HG02938 (cell line): ENCODE measurements around the gene SLA2.
"Not testable (repeated sequence)": the region's sequence is repeated elsewhere in the genome, so short reads cannot be mapped to it uniquely, and the experiment has no call there.

ENCODE experiments used
- ATAC-seq: cut with Tn5 transposase; IDR thresholded peaks from one replicate; pipeline ENCODE4 v1.9.1; 2021; ENCODE audit warnings: mild to moderate bottlenecking, moderate library complexity; ENCODE audit not compliant: unreplicated experiment

Gene SLA2, protein sequence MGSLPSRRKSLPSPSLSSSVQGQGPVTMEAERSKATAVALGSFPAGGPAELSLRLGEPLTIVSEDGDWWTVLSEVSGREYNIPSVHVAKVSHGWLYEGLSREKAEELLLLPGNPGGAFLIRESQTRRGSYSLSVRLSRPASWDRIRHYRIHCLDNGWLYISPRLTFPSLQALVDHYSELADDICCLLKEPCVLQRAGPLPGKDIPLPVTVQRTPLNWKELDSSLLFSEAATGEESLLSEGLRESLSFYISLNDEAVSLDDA

DNA sequence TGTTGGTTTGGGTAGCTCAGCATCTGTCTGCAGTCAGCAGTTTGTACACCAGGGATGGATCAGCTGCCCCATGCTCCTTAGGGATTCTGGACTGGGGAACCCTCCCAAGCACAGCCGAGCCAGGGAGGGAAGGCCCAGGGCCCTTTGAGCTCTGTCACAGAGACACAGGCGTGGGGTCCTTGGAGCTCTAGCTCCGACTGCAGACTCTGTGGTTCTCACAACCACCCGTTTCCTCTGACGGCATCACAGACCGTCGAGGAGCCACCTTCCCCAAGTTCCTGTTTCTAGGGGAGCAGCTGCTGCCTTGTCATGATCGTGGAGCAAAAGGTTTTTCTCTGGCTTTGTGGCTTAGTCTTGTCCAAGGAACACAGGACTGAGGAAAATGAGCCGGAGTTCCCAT, at the start of gene SLA2:
SLA2 (minus strand) TSS at position 199 of the 400 bp plus-strand sequence. CDS start 4,861 bp downstream, outside the sequence.
- ATAC-seq: no peak

DNA sequence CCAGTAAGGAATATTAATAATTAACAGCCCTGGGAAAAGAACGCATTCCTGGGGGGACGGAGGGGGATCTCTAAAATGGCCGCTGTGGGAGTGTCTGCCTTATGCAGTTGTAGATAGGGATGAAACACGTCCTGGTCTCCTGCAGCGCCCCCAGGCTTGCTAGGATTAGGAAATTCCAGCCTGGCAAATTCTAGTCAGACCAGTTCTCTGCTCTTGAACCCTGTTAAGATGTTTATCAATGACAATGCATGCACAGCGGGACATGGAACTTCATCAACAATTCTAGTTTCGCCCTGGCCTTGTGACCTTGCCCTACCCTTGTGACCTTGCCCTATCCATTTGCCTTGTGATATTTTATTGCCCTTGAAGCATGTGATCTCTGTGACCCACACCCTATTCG, 49.5 kb upstream of the SLA2 start:
- ATAC-seq: not testable (repeated sequence)

DNA sequence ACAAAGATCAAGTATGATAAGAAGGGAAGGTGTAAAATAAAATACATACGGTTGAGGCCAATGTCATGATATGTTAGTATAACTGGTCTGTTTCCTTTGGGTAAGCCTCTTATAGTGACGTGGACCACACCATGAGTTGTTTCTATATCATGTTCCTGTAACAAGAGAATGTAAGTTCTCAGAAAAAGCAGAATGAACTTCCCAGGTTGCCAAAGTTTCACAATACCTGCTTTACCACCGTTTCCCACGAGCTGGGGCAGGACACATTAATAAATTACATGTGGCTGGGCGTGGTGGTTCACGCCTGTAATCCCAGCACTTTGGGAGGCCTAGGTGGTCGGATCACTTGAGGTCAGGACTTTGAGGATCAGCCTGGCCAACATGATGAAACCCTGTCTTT, 42.6 kb upstream of the SLA2 start:
- ATAC-seq: no peak

DNA sequence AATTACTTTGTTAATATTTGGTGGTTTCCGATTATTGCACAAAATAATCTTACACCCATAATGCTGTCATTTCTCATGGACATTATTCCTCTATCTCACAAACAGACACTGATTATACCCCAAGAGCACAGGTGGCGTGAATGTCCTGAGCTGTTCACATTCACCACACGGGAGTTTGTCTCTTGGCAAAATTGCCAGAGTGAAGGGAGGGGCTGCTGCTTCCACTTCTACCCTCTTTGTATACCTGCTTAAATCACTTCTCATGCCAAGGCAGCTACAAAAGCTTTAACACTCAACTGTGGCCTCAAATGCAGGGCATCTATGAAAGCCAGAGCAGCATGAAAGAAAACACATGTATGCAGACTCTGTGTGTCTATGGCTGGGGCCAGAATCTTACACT, 41.9 kb upstream of the SLA2 start:
- ATAC-seq: no peak

DNA sequence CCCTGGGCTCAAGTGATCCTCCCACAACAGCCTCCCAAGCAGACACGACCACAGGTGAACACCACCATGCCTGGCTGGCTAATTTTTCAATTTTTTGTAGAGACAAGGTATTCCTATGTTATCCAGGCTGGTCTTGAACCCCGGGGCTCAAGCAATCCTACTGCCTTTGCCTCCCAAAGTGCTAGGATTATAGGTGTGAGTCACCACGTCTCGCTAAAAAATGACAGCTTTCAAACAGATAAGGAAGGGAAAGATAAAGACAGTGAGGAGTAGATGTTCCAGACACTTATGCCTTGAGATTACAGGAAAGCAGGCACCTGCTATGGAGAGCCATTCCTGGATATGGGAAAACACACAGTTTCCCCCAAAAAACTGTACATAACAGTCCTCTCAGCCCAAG, 40.9 kb upstream of the SLA2 start:
- ATAC-seq: no peak

DNA sequence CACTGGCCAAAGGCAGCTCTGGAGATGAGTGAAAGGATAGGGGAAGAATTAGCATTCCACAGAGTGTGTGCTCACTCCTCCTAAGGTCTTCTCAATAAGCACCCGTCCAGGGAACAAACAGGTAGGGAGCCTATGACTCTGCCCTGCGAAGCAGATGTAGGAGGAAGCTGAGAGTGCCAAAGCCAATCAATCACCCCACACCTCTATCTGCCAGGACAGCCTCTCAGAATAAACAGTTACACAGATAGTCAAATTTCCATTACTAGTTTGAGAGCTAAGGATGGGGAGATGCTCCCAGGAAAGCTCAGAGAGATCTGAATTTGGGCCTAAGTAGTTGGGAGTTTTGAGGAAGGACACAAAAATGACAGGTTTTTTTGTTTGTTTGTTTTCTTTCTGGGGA, 40.5 kb upstream of the SLA2 start:
- ATAC-seq: no peak

DNA sequence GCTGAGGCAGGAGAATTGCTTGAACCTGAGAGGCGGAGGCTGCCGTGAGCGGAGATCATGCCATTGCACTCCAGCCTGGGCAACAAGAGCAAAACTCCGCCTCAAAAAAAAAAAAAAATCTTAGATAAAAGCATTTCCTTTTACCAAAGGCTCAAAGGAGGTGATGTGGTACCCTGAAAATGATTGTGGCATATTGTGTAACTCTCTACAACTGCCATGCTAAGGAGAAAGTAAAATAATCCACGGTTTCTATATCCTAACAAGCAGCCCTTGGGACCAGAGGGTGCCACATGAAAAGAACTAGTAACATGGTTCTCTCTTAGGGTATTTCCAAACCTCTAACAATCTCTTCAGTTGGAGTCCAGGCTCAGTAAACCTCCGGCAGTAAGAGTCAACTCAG, 38.8 kb upstream of the SLA2 start:
- no peak for ATAC-seq

DNA sequence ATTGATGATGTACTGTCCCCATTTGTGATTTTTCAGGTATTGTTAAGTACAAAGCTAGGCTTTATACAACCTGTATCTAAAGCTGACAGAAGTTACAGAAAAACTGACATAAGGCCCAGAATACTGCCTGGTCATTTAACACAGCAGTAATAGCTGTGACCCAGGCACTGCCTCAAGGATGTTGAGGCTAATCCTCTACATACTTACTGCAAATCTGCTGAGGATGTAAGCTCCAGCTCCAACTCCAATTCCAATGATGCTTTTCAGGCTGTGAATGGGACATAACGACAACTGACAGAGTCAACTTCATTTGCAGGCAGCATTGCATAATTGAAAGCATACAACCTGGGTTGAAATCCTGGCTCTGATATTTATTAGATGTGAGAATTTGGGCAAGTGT, 36.3 kb upstream of the SLA2 start:
- no peak for ATAC-seq

DNA sequence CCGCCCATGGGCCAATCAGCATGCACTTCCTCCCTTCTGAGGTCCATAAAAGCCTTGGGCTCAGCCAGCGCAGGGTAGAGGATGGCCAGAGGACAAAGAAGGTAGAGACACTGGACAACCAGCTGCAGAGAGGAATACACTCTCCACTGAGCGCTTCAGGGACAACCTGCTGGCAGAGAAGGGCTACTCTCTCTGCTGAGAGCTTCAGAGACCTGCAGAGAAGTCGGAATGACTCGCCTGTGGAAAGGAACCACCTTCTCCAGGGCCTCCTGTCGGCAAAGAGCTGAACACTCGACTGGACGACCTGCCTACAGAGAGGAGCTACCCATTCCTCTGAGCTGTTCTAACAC, 31.4 kb upstream of the SLA2 start:
- ATAC-seq: no peak

DNA sequence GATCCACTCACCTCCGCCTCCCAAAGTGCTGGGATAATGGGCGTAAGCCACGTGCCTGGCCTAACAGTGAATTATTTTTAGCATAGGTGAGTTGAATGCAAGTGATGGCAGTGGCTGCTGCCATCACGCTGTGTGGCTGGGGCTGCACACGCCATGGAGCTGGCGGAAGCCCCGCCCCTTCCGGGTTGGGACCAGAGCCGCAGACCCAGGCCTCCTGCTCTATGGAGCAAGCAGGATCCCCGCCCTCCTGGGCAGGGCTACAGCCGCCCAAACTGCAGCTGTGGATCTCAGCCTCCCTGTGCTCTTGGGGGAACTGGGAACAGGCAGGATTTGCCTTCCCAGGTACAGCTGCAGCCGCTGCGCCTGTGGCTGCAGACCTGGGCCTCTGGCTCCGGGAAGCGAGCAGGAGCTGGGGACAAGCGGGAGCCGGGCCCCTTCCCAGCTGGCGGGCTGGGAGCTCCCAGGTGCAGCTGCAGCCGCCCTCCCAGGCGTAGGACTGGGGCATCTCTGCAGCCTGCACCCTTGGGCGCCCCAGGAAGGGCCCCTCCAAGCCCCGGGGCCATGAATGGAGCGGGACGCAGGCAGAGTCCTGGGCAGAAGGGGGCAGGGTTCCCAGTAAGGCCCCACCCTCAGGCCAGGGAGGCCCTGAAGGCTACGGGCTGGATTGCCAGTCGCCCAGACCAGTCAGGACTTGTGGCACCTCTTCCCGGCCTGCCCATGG, 30.9 kb upstream of the SLA2 start:
- ATAC-seq: no peak

DNA sequence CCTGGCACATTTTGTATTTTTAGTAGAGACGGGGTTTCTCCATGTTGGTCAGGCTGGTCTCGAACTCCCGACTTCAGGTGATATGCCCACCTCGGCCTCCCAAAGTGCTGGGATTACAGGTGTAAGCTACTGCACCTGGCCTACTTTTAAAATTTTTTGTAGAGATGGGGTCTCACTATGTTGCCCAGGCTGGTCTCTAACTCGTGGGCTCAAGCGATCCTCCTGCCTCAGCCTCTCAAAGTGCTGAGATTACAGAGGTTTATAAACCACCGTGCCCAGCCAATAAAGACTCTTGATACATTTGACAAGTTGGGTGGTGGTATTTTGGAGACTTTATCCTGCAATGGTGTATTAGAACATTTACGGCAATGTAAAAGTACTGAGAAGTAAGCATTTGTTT, 29.5 kb upstream of the SLA2 start:
- ATAC-seq: not testable (repeated sequence)

DNA sequence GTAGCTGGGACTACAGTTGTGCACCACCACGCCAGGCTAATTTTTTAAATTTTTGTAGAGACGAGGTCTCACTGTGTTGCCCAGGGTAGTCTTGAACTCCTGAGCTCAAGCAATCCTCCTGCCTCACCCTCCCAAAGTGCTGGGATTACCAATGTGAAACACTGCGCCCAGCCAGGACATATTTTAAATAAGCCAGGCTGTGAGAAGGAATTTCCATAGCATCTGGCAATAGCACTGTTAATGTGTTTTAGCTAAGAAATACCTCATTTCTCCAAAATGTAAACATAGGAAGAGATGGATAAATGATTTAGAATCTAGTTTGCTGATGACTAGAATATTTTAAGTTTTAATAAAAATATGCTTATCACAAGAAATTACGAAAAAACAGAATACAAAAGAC, 27.0 kb upstream of the SLA2 start:
- no peak for ATAC-seq

DNA sequence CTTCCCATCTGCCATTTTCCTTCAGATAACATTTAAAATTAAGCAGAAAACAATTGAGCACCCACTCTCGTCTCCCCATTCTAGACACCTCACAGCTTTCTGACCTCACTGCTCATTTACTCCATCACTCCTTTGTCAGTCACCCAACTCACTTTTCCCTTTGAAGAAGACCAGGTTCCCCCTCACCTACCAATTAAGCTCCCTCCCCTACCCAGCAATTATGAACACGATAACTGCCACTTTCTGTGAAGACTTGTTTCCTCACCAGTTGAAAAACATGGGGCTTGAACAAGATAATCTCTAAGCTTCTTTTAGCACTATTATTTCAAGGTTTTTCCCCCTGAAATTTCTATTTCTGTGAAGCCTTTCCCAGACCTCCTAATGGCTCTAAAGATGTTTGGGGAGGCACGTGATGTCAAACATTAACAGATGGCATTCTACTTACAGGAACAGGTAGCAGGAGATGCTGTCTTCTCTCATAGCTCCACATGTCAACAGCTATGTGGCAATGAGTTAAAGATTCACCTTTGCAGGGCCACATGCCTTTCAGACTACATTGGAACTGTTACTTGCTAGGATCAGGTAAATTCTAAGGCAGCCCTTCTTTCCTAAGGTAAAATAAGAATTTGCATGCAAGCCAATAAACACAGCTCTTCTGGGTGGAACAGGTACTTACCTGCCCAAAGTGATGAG, 24.8 kb upstream of the SLA2 start:
- ATAC-seq: no peak

DNA sequence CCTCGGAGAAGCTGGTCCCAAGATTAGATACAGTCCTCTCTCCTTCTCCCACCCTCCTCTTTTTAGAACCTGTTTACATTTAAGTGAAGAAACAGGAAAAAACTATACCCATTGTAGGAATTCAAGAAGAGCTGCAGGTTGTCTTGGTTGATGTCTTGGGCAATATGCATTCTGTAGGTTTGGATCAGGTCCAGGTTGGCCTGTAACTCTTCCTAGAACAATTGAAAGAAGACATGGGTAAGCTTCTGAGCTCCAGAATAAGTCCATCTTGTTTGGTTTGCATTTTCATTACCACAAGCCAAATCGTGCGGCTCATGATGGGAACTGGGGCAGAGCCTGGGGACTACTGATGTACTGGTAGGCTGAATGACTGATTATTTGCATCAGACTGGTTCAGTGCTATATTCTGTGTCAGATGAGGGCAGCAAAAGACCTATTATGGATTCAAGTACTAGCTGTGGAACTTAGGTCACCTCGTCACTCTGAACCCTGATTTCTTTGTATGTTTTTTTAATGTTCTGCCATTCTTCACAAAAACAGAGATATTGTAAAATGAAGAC, 20.3 kb upstream of the SLA2 start:
- no peak for ATAC-seq

DNA sequence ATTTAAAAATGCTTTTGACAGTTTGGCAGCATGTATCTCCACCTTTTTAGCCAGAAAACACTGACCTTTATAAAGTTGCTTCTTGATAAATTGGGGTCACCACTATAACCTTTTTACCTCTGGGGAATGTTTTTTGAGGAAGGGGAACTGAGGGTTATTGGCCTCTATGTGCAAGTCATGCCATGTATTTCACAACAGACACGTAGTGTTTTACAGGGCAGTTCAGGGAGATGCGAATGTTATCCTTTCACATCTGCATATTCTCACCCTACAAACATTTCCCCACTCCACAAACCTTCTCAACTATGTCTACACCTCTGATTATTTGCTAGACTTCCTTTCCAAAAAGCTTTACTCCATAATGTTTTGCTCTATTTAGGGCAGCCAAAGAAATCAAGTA, 17.0 kb upstream of the SLA2 start:
- no peak for ATAC-seq

DNA sequence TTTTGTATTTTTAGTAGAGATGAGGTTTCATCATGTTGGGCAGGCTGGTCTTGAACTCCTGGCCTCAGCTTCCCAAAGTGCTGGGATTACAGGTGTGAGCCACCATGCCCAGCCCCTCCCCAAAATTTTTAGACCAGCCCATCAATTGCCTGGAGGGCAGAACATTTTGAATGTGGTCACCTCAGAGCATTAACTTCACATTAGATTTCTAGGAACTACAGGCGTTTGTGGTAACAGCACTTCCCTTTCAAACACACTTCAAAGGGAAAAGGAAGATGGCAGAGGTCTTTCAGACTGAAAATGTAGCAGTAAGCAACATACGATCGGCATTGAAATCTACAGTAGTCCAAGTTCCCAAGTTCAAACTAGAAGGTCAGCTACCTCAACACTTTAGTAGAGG, 12.3 kb upstream of the SLA2 start:
- no peak for ATAC-seq

DNA sequence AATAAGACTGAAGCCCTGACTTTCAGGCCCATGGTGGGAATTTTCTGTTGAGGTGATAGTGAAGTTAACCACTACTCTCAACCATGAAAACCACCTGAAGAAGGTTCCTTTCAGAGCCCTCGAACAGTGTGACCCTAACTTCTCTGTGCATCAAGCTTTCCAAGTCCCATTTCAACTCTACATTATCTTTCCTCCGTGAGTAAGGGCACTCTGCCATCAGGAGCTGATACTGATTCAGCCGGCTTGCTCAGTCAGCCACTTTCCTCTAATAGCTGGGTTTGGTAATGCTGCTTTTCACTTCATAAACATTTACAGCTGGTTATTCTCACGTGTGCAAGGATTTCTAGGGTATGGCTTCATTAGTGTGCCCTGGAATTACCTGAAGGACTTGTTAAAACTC, 10.7 kb upstream of the SLA2 start:
- no peak for ATAC-seq

DNA sequence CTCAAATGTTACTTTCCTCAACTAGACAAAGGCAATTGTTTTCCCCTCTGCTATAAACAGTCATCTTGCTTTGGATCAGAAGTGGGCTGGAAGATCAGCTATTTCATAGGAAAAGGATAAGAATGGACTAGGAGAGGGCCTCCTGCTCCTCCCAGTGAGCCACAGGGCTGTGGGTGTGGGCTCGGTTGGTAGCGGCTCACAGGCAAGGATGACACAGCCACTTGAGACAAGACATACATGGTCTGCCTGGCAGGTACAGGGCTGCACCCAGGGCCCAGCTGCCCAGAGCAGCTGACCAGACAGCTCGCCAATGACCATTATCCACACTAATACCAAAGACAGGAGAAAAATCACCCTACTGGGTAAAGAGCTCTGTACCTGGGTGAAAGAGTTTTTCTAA, 9.0 kb upstream of the SLA2 start:
- no peak for ATAC-seq

DNA sequence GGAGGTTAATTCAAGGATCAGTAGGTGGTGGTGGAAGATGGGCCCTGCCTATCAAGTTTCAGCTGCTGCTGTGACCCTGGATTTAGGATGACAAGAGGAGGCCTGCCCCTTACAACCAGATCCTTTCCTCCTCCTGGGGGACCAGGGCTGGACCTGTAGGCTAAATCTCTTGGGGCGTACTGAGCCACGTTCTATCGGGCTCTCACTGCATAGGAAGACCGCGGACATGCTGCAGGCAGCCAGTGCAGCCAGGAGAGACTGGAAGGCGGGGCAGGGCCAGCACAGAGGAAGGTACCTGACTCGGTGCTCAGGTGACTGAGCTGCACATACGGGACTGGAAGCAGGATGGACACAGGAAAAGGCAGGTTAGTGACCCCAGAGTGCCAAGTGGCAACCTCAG, 8.5 kb upstream of the SLA2 start:
- ATAC-seq: no peak

DNA sequence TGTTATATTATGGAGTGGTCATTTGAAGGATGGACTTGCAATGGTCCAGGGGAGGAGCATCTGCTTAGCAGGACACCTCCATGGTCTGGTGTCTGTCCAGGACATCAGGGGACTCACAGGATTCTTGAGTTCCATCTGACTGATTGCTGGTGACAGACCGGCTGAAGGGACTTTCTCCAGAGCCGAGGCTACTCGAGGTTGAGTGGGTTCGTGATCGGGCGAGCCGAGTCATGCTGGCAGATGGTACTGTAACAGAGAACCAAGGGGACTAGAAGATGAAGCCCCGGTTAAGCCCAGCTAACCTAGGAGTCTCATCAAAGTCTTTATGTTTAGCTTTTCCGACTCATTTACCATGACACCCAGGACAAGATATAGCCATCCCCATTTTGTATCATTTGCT, 7.5 kb upstream of the SLA2 start:
- ATAC-seq: no peak

DNA sequence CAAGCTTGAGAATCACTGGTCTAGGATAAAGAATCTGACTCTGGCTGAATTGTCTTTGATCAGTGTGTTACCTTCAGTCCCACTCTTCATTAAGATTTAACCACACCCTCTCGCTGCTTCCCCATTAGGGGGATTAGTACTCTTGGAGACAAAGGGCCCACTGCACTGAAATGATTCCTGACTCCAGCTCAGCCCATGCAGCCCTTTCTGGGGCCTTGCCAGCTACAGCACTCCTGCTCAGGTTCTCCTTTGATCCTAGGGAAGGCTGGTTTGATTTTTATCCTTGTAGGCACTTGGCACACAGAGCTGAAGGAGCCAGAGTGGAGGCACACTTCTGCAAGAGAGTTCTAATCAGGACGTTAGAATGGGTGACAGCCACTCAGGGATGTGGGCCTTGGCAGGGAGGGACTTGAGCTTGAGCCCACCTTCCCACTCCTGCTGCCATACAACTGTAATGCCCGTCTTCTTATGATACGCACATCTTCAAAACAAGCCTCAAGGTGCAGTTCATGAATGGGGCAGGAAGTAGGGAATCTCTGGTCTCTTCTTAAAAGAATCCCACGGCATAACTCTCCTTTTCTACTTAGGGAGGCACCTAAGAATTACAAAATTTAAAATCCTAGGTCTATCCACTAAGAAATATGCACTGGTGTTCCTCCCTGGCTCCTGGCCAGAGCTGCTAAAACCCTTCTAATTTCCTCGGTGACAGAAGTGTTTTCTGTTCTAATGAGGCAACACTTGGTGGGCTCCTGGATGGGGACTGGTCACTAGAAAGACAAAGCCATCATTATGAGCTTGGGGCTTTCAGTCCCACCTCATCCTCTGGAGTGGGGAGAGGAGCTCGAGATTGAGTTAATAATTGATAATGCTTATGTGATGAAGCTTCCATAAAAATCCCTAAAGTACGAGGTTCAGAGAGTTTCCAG, 1.5 kb upstream of the SLA2 start:
- ATAC-seq: no peak
